Kidney (tissue), 22 donors: ENCODE measurements around the gene MARCOL. TPM values are rescaled to one million over a fixed set of nuclear protein-coding genes. Genes with fewer than 3 reads are reported as not detected.

Experiments
- DNase-seq, 5 donors: peaks; one replicate each; pipeline ENCODE4 v3.0.0-alpha.2; 2013 to 2020
- FAIRE-seq: peaks from 2 replicates; lab custom pipeline; 2012; peaks lifted over from hg19 to GRCh38; lab: Jason Lieb, UNC
- H3K27ac ChIP-seq, 2 donors: one replicate each; pipeline ENCODE4 v1.7.0; 2013; ENCODE audit warnings: low read depth in 2 of 2, low read length in 2 of 2, inconsistent platforms in 1 of 2
- H3K27me3 ChIP-seq: one replicate; pipeline ENCODE4 v1.7.1; 2013; ENCODE audit warnings: low read length, inconsistent platforms; ENCODE audit not compliant: control insufficient read depth, insufficient read depth
- H3K36me3 ChIP-seq, 3 donors: one replicate each; pipeline versions ENCODE4 v1.7.0 to v1.7.1; 2013; ENCODE audit warnings: low read length in 3 of 3, control low read depth in 1 of 3, inconsistent platforms in 1 of 3; ENCODE audit not compliant: insufficient read depth in 3 of 3, control insufficient read depth in 2 of 3
- H3K4me1 ChIP-seq, 3 donors: one replicate each; pipeline versions ENCODE4 v1.7.0 to v1.7.1; 2013; ENCODE audit warnings: low read length in 3 of 3, inconsistent platforms in 1 of 3, low read depth in 1 of 3; ENCODE audit not compliant: control insufficient read depth in 2 of 3, insufficient read depth in 2 of 3
- H3K4me3 ChIP-seq, 3 donors: one replicate each; pipeline versions ENCODE4 v1.7.0 to v1.8.1; 2013; ENCODE audit warnings: low read length in 3 of 3, control low read depth in 1 of 3, inconsistent platforms in 1 of 3
- H3K9ac ChIP-seq, 3 donors: one replicate each; pipeline versions ENCODE4 v1.7.0 to v1.7.1; 2013; ENCODE audit warnings: low read length in 3 of 3, control low read depth in 1 of 3, inconsistent platforms in 1 of 3
- H3K9me3 ChIP-seq, 3 donors: one replicate each; pipeline versions ENCODE4 v1.7.0 to v1.7.1; 2013; ENCODE audit warnings: low read length in 3 of 3, control low read depth in 1 of 3, inconsistent platforms in 1 of 3; ENCODE audit not compliant: control insufficient read depth in 2 of 3, insufficient read depth in 1 of 3
- CTCF ChIP-seq: IDR thresholded peaks from 3 replicates; pipeline ENCODE4 v1.5.1; 2012; ENCODE audit warnings: mild to moderate bottlenecking, moderate library complexity, borderline replicate concordance; ENCODE audit not compliant: insufficient read depth; ENCODE audit errors: extremely low read depth
- intact Hi-C: fragments of 100-400 bp; cut with DNase I; formaldehyde crosslinking; loops from one replicate; pipeline ENCODE4 v1.11.1; 2022
- long read RNA-seq, 10 donors: library from polyadenylated mRNA in 1 of 10; unstranded in 1 of 10; transcript quantifications; one replicate each; pipeline ENCODE4 v2.0.0 and lab custom pipeline, GENCODE V29; 2021 to 2026
- polyA plus RNA-seq: library from polyadenylated mRNA; stranded (reverse); fragments of 350-450 nt; fragmentation: Illumina TruSeq; extraction: RNeasy Lipid Tissue Mini Kit (QIAGEN cat#74804); gene quantifications from one replicate; pipeline ENCODE4 v1.2.3, GENCODE V29; 2014; ENCODE audit warnings: low read depth, low replicate concordance; ENCODE audit not compliant: insufficient read depth
- total RNA-seq: library from RNA; stranded (reverse); fragmentation: NEBNext Ultra II Directional; extraction: Animal tissue kit (Norgen Biotek cat#: 25700); gene quantifications from one replicate; pipeline ENCODE4 v1.2.1, GENCODE V29; 2021
- donor health status: control.
- donor health status: control.
- donor health status: control.
- donor health status: control.
- donor health status: control.
- donor health status: DM: yes; HTN: yes; CAD: no.
- donor health status: Normal renal cell carcinoma (clear cell type).

The MARCOL gene
- total RNA-seq (not detected), polyA plus RNA-seq (not detected)
- long read RNA-seq, donor 1: 0 reads
- long read RNA-seq, donor 2: 0 reads
- long read RNA-seq, donor 3: 0 reads
- long read RNA-seq, donor 4: 0 reads
- long read RNA-seq, donor 5: 0 reads
- long read RNA-seq, donor 6: 0 reads
- long read RNA-seq, donor 7: 0 reads
- long read RNA-seq, donor 8: 0 reads
- long read RNA-seq, donor 9: 0 reads
- long read RNA-seq, donor 10: 0 reads

DNA sequence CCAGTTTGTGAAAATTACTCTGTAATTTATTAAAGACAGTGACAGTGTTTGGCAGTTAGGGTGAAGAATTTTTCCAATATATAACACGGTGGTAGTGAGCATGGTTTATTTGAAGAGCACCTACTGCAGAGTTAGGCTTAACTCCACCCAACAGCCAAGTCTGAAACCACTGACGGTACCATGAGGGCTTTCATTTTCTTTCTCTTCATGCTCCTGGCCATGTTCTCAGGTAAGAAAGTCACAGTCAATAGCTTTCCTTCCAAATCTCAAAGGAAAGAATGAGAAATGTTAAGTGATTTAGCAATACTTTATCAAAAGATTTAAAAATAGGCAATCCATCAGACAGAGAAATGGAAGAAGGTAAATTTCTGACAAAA, at the start of gene MARCOL:
Gene MARCOL, plus strand, starts transcription at position 108 of the 377 bp plus-strand sequence. Its CDS starts 73 bp downstream, at position 181.
- H3K4me3 ChIP-seq: no peak within 1 kb of the TSS
- FAIRE-seq (no peak), DNase-seq (no peak)
- intact Hi-C loops: no loop called here
- no peaks in the 10 kb centered on the region for H3K36me3 ChIP-seq
- H3K27me3 ChIP-seq: no peaks in the 10 kb centered on the region
- TF ChIP-seq CTCF: no peak
- H3K9me3 ChIP-seq: no peaks in the 10 kb centered on the region
- H3K4me1 ChIP-seq: no peaks in the 10 kb centered on the region
- H3K9ac ChIP-seq: no peak within 1 kb of the TSS
- no peak within 1 kb of the TSS for H3K27ac ChIP-seq

GRCh38 chr5:148191010-148191409, 47.3 kb upstream of the MARCOL start:
- TF ChIP-seq CTCF: no peak
- no peak overlapping the region for H3K27ac ChIP-seq
- no peak overlapping the region for H3K4me3 ChIP-seq
- H3K9ac ChIP-seq: no peak overlapping the region
- H3K27me3 ChIP-seq: no peaks in the 10 kb centered on the region
- H3K36me3 ChIP-seq: no peaks in the 10 kb centered on the region
- FAIRE-seq (no peak), DNase-seq (no peak)
- no peaks in the 10 kb centered on the region for H3K4me1 ChIP-seq
- no peaks in the 10 kb centered on the region for H3K9me3 ChIP-seq
- intact Hi-C loops: no loop called here

- FAIRE-seq: no peak
- no peaks in the 10 kb centered on the region for H3K27me3 ChIP-seq
- intact Hi-C loops: no loop called here
- no peak for TF ChIP-seq CTCF
- no peaks in the 10 kb centered on the region for H3K4me1 ChIP-seq
- DNase-seq: no peak
- no peak overlapping the region for H3K27ac ChIP-seq
- H3K9me3 ChIP-seq: no peaks in the 10 kb centered on the region
- H3K9ac ChIP-seq: no peak overlapping the region
- no peak overlapping the region for H3K4me3 ChIP-seq
- no peaks in the 10 kb centered on the region for H3K36me3 ChIP-seq
Measured at GRCh38 chr5:148193202-148193601, 45.1 kb upstream of the MARCOL start.

GRCh38 chr5:148201151-148201550, 37.2 kb upstream of the MARCOL start:
- H3K4me1 ChIP-seq: no peaks in the 10 kb centered on the region
- intact Hi-C loops: no loop called here
- no peaks in the 10 kb centered on the region for H3K27me3 ChIP-seq
- H3K36me3 ChIP-seq: no peaks in the 10 kb centered on the region
- H3K9me3 ChIP-seq: no peaks in the 10 kb centered on the region
- no peak overlapping the region for H3K4me3 ChIP-seq
- DNase-seq (no peak), FAIRE-seq (no peak)
- H3K27ac ChIP-seq: no peak overlapping the region
- H3K9ac ChIP-seq: no peak overlapping the region
- TF ChIP-seq CTCF: no peak
